ENCODE measurements around the gene RALA. TPM values are rescaled to one million over a fixed set of nuclear protein-coding genes. Genes with fewer than 3 reads are reported as not detected.

The RALA gene, protein sequence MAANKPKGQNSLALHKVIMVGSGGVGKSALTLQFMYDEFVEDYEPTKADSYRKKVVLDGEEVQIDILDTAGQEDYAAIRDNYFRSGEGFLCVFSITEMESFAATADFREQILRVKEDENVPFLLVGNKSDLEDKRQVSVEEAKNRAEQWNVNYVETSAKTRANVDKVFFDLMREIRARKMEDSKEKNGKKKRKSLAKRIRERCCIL
- 48.4 TPM for total RNA-seq

DNA sequence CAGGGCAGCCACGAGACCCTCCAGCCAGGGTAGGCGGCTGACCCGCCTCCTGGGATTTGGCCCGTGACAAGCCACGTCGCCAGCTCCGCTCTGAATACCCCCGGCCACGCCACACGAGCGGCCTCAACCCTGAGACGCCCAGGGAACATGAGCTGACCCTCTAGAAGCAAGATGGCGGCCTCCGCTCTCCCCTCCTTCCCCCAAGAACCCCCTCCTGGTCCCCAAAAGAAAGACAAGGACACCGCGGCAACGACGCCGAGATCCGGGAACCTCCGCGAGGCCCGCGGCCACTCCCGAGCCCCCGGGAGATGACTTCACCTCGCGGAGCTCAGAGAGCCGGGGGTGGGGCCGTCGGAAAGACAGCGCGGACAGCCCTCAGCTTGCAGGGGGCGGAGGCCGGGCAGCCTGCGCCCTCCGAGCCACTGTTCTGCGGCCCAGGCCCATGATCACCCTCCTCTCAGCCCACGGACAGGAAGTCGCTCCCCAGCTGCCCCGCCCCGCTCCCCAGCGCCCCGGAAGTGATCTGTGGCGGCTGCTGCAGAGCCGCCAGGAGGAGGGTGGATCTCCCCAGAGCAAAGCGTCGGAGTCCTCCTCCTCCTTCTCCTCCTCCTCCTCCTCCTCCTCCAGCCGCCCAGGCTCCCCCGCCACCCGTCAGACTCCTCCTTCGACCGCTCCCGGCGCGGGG lies at the start of gene RALA:
RALA (plus strand) TSS at position 526 of the 685 bp plus-strand sequence. CDS start 63,096 bp downstream, outside the sequence.

Other genes with a start within 250 kb of the RALA start
- 49.1 TPM for gene YAE1, start 57.2 kb upstream of the RALA start, total RNA-seq

Measured in diencephalon (tissue), 1 donor.